Kidney epithelial cell (primary cell): ENCODE results near the gene LDHAL6B. TPM values are rescaled to one million over a fixed set of nuclear protein-coding genes. Genes with fewer than 3 reads are reported as not detected.

Experiments
- DNase-seq: peaks from one replicate; pipeline ENCODE4 v3.0.0-alpha.2; 2010; ENCODE audit warnings: low read depth
- H3K27me3 ChIP-seq: 2 replicates; pipeline ENCODE4 v1.6.0; 2011; ENCODE audit warnings: low read length; ENCODE audit not compliant: control insufficient read depth, insufficient read depth
- H3K36me3 ChIP-seq: 2 replicates; pipeline ENCODE4 v1.5.1; 2011; ENCODE audit warnings: low read length; ENCODE audit not compliant: control insufficient read depth, insufficient read depth
- H3K4me3 ChIP-seq: 2 replicates; pipeline ENCODE4 v1.5.1; 2011; ENCODE audit warnings: low read depth, mild to moderate bottlenecking, control low read depth, low read length
- CTCF ChIP-seq: IDR thresholded peaks from 2 replicates; pipeline ENCODE4 v1.5.1; 2011; ENCODE audit warnings: mild to moderate bottlenecking, moderate library complexity, low read length, control low read depth, inconsistent platforms; ENCODE audit not compliant: insufficient read depth, poor library complexity, severe bottlenecking
- total RNA-seq: library from RNA; depleted of rRNA; stranded (reverse); fragments of >200 nt; gene quantifications from 2 replicates; pipeline ENCODE4 v1.2.3, GENCODE V29; 2015

LDHAL6B gene
- total RNA-seq, result not detected in 2 replicates

- no peaks in the 10 kb centered on the region for H3K27me3 ChIP-seq
- no peak for TF ChIP-seq CTCF
- no peak within 1 kb of the TSS for H3K4me3 ChIP-seq
- peaks cover 3% of the 10 kb centered on the region for H3K36me3 ChIP-seq
- no peak for DNase-seq
Measured at GRCh38 chr15:59206623-59207183, at the start of gene LDHAL6B. Gene LDHAL6B (plus strand): TSS chr15:59206843. CDS start chr15:59206941, 98 bp downstream.

GRCh38 chr15:59157396-59157795 is 49.2 kb upstream of the LDHAL6B start:
- no peak for TF ChIP-seq CTCF
- H3K36me3 ChIP-seq, result peaks cover 6% of the 10 kb centered on the region
- no peak overlapping the region for H3K4me3 ChIP-seq
- no peaks in the 10 kb centered on the region for H3K27me3 ChIP-seq
- no peak for DNase-seq

GRCh38 chr15:59157840-59158700 is 48.6 kb upstream of the LDHAL6B start:
- H3K36me3 ChIP-seq, result peaks cover 6% of the 10 kb centered on the region
- DNase-seq, result no peak
- no peaks in the 10 kb centered on the region for H3K27me3 ChIP-seq

GRCh38 chr15:59158701-59159034 is 48.0 kb upstream of the LDHAL6B start:
- Histone ChIP-seq H3K36me3 (peaks cover 6% of the 10 kb centered on the region), H3K27me3 (no peaks in the 10 kb centered on the region), H3K4me3 (no peak overlapping the region)
- no peak for DNase-seq
- TF ChIP-seq CTCF, result no peak

More at GRCh38 chr15:59157840-59158700, 48.6 kb upstream of the LDHAL6B start:
- TF ChIP-seq CTCF, result no peak
- no peak overlapping the region for H3K4me3 ChIP-seq

GRCh38 chr15:59159210-59159609 is 47.4 kb upstream of the LDHAL6B start:
- no peak for TF ChIP-seq CTCF
- Histone ChIP-seq H3K36me3 (peaks cover 7% of the 10 kb centered on the region), H3K4me3 (no peak overlapping the region), H3K27me3 (no peaks in the 10 kb centered on the region)
- DNase-seq, result no peak
